OCI-M2 (cell line): ENCODE results near the gene ADAM19.
"Not testable (repeated sequence)": the region's sequence is repeated elsewhere in the genome, so short reads cannot be mapped to it uniquely, and the experiment has no call there.

Experiments
- DNase-seq: peaks from one replicate; lab custom pipeline; 2025; ENCODE audit not compliant: unreplicated experiment; lab: John Stamatoyannopoulos, UW

ADAM19 gene

DNA sequence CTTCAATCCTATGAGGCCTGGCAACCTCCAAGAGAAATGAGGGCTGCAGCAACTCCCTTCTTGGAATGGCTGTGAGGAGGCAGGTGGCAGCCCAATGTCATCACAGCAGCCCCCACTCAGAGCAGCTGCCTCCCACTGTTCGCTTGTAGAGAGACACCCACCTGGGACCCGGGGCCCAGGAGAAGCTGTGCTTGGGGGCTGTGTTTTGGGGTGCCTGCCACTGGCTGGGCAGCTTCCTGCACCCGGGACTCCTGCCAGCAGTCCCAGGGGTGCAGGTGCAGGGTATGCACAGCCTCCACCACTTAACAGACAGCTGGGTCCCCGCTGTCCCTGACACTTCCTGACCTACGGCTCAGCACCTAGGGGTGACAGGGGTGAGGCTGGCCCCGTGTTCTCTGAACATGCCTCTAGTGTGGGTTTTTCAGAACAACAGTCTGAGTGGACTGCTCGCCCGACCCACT lies 89.3 kb downstream of the ADAM19 start:
- no peak for DNase-seq

DNA sequence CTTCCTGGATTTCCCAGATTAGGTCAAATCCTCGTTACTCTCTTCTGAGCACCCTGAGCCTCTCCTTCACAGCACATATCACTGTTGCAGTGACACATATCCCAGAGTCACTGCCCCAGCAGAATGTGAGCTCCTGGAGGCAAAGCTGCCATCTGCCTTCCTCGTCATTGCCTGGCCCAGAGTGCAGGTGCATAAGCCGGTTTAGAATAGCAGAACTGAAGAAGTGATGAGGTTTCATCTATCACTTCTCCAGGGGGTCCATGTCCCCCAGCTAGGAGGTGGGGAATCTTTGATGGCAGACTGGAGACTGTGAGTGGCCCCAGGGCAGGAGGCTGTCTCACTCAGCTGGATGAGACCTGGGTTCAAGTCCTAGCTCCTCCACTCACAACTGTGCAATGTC lies 89.8 kb downstream of the ADAM19 start:
- no peak for DNase-seq

DNA sequence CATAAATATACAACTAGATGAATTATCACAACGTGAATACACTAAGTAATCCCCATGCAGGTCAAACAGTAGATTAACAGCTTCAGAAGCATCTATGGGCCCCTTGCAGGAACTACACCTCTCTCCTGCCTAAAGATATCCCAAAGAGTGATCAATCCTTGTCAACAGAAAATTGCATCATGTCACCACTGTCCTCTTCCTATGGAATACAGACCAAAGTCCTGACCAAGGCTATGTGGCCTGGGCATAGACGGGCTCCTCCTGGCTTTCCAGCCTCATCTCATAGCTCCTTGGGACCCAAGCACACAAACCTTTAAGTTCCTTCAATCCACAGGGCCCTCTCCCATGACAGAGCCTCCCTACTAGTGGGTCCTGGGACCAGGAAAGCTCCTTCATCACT lies 90.2 kb downstream of the ADAM19 start:
- no peak for DNase-seq

DNA sequence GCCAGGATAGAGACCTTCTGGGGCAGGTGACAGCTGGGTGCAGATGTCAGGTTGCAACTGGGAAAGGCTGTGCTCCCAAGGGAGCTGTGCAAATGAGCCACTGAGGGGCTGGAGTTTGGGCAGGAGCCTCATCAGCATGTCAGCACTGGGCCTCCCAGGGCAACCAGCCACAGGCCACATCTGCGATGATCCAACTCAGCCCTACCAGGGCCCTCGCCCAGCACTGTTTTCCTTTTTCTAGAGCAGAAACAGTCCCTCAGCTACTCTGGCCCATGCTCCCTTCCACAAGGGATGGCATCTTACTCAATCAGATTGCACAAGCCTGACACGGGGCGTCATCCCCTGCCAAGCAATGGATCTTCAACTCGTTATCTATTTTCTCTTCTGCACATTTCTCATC lies 90.8 kb downstream of the ADAM19 start:
- no peak for DNase-seq

DNA sequence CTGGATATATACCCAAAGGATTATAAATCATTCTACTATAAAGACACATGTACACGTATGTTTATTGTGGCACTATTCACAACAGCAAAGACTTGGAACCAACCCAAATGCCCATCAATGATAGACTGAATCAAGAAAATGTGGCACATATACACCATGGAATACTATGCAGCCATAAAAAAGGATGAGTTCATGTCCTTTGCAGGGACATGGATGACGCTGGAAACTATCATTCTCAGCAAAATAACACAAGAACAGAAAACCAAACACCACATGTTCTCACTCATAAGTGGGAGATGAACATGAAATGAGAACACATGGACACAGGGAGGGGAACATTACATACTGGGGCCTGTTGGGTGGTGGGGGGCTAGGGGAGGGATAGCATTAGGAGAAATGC lies 92.9 kb downstream of the ADAM19 start:
- DNase-seq: not testable (repeated sequence)

DNA sequence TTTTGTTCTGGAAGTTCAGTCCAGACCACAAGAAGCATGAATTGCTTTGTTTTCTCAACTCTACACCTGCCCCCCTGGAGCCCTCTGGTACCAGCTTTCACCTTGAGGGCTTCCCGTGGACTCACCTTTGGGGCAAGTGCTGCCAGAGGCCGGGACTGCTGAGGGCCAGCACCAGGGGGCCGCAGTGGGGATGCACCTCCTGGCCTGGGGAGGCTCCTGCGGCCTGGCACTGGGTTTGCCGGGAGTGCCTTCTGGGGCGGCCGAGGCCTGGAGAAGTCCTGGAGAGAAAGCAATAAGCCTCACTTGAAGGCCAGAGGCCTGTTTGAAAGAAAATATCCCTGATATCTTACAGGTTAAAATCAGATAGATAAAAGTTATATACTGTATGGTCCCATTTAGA lies 93.9 kb downstream of the ADAM19 start:
- no peak for DNase-seq

DNA sequence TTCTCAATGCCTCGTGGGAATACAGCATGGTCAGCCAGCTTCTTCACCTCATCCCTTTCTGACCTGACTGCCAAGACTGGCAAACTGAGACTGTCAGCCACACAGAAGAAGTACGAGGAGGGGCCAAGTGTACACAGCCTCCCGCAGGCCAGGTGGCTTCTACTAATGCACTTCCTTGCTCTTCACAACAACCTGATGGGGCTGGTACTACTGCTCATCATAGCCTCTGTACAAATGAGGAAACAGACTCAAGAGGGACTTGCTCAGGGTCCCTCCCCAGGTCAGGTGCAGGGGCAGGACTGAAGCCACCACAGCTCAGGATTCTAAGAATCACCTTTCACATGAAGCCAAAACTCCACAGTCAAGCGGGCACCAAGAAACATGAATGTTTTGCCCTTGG lies 94.3 kb downstream of the ADAM19 start:
- no peak for DNase-seq

DNA sequence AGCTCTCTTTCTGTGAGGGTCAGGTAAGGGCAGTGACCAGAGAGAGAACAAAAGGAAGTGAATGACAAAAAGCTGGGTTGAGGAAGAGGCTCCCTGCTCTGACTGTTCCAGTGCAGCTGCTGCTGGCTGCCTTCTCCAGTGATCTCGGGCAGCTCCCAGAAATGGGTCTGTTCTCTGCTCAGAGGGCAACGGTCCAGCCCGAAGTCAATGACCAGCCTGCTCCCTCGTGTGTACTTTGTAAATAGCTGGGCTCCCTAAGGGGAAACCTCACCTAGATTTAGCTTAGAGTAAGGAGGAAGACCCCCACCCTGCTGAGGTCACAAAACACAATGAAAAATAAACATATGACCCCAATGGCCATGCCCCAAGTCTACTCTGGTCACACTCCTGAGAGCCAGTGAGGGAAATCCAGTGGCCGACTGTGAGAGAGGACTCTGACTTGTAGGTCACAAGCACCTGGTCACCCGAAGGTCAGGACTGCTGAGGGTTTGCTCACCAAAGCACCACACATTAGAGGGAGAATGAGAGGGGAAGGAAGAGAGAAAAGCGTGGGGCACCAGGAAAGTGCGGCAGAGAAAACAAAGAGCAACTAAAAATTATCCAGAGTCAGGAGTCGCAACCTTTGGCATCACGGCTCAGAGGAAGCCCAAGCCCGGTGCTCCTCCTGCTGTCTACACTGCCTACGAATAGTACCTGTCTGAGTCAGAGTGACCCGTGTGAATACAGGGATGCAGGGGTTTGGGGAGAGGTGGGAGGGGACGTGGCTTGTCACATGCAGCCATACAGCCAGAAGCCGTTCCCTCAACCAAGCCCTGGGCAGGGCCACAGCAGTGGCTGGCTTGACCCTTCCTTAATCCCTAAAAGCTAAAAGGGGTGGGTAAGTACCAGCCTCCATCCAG lies 95.7 kb downstream of the ADAM19 start:
- DNase-seq: no peak

DNA sequence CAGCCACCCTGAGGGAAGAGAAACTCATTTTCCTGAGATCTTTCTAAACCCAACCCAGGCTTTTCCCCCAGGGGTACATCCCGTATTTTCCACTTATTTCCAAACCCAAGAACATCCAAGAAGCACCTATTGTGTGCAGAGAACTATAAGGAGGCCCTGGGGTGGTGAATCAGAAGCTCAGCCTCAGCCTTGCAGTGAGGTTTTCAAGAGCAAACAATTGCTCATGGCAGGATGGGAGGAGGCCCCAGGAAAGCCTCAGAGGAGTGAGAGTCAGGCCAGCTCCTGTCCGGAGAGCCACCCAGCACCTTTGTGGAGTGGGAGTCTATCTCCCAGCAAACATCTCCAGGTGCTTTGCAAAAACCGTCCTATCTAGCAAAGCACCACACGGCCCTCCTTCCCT lies 96.4 kb downstream of the ADAM19 start:
- DNase-seq: no peak

DNA sequence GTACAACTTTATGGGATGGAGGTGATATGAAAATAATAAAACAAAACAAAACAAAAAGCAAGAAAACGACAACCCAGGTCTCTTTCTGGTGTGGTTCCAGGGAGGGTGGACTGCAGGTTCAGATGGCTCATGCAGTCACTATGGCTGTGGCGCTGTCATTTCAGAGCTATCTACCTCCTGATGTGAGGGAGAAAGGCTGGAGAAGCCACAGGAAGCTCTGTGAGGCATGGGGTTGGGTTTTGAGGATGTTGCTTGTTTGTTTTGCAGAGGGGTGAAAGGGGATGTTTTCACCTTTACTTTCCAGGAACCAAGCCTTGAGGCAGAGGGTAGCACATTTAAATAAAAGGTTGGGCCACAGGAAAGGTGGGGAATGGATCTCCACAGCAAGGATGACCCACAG lies 96.8 kb downstream of the ADAM19 start:
- no peak for DNase-seq

DNA sequence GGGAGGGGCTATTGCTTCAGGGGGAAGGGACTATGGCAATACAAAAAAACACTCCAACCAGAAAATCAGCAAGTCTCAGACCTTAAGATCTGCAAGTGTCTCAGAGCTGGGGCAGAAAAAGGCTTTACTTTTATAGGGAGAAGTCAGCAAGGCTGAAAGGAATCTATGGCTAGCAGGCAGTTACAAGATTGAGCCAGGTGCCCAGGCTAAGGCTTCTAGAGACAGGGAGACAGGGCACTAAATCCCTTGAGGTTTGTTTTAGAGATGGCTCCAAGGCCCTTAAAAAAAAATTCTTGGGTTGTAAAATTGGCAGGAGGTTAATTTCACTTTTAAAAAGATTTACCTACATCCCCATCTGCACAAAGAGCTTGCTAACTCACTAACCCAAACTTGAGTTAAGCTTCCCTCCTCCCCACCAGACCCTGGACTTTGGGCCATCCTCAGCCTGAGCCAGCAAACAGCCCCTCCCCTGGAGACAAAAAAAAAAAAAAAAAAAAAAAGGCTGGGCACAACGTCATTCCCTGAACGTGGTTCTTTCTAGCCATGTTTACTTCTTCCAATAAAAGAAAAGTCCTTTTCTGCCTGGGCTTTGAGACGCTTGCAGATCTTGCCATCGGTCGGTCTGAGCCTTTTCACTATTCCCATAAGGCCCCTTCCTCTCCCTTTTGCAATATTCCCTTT lies 97.6 kb downstream of the ADAM19 start:
- DNase-seq: no peak

DNA sequence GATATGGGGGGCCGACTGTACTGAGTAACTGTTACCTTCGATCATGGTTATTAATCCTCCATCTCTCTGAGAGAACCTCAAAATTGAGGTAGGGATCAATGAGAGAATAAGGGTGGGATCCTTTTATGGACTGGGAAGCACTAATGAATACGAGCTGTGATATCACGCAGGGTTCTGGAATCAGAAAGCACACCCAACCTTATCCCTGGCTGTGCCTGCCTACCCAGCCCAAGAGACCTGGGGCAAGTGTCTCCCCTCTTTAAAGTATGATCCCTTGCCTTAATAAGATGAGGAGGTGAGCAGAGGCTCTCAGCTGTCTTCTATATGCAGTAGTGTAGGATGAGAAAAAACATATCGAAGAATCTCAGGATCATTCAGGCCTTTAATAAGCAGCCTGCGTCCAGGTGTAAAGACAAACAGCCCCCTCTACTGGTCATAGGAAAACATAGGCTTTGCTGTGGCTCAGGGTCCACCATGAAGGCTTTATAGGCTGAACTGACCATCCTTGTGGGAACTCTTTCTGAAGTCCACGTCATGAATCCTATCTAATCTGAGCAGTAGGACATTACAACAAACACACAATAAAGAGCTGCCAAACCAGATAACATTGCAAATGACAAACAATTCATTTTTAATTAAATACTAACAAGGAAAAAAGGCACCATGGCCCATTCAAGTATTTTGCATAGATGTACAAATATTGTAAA lies 98.7 kb downstream of the ADAM19 start:
- DNase-seq: no peak

DNA sequence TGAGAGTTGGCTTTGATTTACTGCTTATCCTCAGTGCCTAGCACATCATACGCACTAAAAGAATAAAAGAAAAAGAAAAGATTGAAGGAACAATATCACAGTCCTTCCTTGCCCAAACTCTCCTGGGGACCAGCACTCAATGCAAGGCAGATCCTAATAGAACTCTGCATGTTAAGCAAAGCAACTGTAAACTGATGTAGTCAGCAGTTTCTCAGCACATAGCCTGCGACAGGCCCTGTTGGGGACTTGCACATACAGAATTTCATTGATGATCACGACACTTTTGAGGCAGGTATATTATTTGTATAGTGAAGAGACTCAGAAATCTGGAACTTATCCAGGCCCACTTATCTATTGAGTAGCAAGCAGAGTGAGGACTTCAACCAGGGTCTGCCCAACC lies 100.1 kb downstream of the ADAM19 start:
- no peak for DNase-seq

DNA sequence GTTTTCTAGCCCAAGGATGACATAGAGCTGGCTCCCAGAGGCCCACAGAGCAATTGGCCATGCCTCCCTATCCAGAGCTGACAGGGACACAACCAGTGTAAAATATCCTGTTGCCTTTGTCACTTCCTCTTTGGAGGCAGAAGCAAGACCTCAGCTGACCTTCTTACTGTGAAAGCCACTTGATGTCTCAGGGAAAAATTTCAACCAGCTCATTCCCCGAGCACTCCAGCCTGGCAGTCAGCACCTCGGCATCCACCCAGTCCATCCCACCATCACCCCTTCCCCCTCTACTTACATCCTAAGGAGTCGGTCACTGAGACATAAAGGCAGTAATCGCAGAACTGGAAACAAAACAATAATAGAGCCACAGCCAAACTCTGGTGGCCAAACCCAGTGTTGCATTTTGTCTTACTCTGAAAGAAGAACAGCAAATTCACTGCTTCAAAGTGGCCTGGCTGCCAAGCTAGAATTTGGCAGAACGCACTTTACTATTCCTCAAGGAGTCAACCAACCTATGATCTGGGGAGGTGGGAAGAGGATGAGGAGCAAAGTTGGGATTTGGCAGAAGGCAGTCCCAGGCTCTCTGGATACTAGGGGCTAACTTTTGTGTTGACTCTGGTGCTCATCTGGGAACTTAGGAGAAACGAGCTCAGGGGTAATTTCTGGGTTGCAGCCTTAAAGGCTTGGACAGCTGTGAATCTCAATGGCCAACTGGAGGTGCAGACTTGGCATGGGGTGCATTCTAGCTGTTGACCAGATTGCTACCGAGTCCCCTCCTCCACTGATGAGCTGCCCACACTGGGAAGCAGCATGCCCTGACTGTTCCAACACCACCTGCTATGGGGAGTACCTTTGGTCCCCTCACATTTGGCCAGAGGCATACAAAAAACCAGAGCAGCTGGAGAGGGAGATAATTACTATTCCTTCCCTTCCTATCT lies 101.9 kb downstream of the ADAM19 start:
- DNase-seq: no peak

DNA sequence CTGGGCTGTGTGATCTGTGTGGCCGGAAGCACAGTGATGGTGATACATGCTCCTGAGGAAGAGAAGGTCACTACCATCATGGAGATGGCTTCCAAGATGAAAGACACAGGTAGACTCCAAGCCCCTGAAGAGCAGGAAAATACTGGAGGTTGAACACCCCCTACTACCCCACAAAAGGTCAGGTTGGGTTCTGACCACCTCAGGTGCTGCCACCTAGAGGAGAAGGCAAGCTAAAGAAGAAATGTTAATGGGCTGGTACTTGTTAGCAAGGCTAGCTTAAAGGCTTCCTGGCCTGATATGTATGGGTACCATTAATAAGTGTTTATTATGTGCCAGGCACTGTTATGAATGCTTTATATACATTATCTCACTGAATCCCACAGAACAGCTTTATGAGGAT lies 103.9 kb downstream of the ADAM19 start:
- DNase-seq: no peak

DNA sequence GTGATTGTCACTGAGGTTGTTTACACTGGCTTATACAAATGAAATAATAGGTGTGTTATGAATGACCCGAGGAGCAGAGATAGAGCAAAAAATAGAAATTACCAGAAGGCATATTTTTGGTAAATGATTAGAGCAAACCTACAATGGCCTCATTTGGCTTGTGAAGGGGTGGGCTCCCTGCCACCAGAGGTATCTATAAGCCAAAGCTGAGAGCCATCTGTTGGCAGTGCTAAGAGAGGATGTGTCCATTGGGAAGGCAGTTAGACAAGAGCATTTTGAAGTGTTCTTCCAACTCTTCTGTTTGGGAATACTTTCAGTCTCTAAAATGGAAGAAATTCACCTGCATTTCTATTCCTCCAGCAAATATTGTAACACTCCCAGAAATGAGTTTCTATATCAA lies 104.9 kb downstream of the ADAM19 start:
- DNase-seq: no peak

DNA sequence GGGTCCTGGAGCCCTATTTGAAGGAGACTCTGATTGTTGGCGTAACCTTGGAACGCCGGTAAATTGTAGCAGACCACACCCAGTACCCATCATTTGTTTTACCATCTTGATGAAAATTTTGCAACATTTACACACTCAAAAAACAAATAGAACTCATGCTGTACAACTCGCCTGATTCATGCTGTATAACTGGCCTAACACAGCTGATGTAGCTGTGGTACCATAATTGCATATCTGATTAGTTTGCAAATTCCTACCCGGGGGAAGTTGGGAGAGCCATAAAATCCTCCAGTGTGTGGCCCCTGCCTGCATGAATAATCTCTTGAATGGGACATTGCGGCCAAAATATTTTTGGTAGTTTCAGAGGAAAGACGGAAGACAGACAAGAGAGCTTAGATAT lies 105.9 kb downstream of the ADAM19 start:
- DNase-seq: no peak

DNA sequence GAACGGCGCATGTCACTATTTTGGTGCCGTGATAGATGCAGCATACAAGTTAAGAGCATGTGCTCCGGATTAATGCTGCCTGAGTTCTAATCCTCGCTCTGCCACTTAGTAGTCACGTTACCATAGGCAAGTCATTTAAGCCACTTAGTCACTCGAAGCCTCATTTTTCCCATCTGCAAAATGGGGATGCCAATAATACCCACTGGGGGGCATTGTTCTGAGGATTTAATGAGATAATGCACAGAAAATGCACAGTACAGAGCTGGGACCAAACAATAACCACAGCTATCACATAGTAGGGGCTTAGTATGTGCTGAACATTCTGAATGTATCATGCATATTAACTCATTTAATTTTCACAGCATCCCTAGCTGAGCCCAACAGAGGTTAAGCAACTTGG lies 106.5 kb downstream of the ADAM19 start:
- no peak for DNase-seq

DNA sequence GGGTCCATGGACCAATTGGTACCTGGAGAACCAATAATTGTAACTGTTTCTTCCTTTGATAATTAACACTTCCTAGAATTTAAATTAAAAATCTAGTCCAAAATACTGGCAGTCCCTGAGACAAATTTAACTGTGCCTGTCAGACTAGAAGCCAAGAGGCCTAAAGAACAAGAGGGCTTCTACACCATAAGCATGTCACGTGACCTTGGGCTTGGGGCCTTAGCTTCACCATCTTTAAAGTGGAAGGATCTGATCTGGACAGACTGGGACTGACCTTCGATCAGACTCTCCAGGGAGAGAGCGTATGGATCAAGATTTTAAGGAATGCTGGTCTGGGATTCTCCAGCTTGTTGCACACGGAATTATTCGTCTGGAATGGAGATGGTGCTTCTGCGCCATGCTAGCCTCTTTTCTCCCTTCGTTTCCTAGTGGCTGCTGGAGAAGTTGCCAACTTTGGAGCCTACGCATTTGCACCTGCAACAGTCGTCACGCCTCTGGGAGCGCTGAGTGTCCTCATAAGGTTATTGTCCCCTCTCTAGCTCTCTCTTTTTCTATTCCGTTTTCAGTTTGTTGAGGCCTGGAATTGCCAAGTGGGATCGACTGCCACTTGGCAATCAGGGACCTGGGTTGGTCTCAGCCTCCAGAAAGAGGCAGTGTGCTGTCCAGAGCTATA lies 107.1 kb downstream of the ADAM19 start:
- no peak for DNase-seq

DNA sequence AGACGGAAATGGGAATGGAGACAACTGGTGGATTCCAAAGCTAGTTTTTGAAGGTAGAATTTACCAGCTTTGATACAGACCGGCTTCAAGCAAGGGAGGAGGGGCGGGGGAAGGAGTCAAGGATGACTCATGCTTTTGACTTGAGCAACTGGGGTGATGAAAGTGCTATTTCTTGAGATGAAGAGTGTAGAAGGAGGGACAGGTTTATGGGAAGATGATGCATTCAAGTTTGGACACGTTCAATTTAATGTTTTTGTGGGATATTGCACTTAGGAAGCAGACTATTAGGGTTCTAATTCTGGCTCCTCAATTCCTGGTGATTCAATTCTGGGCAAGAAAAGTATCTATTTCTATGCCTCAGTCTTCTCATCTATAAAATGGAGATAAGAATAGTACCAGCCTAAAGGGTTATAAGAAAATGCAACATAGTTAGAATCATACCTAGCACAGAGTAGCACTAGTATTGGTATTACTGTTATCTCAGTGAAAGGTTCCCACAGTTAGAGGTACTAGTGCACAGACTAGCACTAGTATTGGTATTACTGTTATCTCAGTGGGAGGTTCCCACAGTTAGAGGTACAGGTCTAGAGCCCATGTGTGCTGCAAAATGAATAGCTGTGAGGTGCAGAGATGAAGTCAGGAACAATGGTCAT lies 110.9 kb downstream of the ADAM19 start:
- no peak for DNase-seq
